OCI-LY3 (cell line): Measurements from ENCODE around the gene SEC22A.

Source experiments
- H2AFZ ChIP-seq: fragments of 200-600, 300-600 bp; shearing (Covaris generic); 2 replicates; pipeline ENCODE4 v1.6.0; 2014; ENCODE audit warnings: antibody characterized with exemption, low read depth, low read length
- H3K27ac ChIP-seq: fragments of 200-600, 300-600 bp; sonication (generic); 2 replicates; pipeline ENCODE4 v1.5.1; 2014; ENCODE audit warnings: mild to moderate bottlenecking, low read length, moderate library complexity, mixed read lengths
- H3K27me3 ChIP-seq: fragments of 200-600, 300-600 bp; sonication (generic); 2 replicates; pipeline ENCODE4 v1.6.1; 2014; ENCODE audit warnings: low read depth, low read length, mixed read lengths
- H3K36me3 ChIP-seq: fragments of 200-600, 300-600 bp; sonication (generic); replicated peaks from 2 replicates; pipeline ENCODE3; 2014; ENCODE audit warnings: low read depth, low read length, mixed read lengths
- H3K4me1 ChIP-seq: fragments of 300-600, 200-600 bp; sonication (generic); 2 replicates; pipeline ENCODE4 v1.6.1; 2014; ENCODE audit warnings: low read length, mixed read lengths
- H3K4me2 ChIP-seq: fragments of 200-600, 300-600 bp; sonication (generic); 2 replicates; pipeline ENCODE4 v1.6.1; 2014; ENCODE audit warnings: low read length, mixed read lengths
- H3K4me3 ChIP-seq: fragments of 300-600, 200-600 bp; sonication (generic); 2 replicates; pipeline ENCODE4 v1.5.1; 2014; ENCODE audit warnings: antibody characterized with exemption, mild to moderate bottlenecking, low read length, moderate library complexity
- H3K79me2 ChIP-seq: fragments of 300-600, 200-600 bp; shearing (Covaris generic); 2 replicates; pipeline ENCODE4 v1.6.1; 2014; ENCODE audit warnings: mild to moderate bottlenecking, low read length, mixed read lengths
- H3K9ac ChIP-seq: fragments of 300-600, 200-600 bp; shearing (Covaris generic); 2 replicates; pipeline ENCODE4 v1.6.0; 2014; ENCODE audit warnings: mild to moderate bottlenecking, low read length, moderate library complexity
- H3K9me3 ChIP-seq: fragments of 200-600, 300-600 bp; shearing (Covaris generic); 2 replicates; pipeline ENCODE4 v1.6.1; 2014; ENCODE audit warnings: low read length, mixed read lengths; ENCODE audit not compliant: insufficient read depth
- H4K20me1 ChIP-seq: fragments of 200-600, 300-600 bp; sonication (generic); 2 replicates; pipeline ENCODE4 v1.6.1; 2016; ENCODE audit warnings: low read length, mixed read lengths; ENCODE audit not compliant: insufficient read depth
- EZH2phosphoT487 ChIP-seq: fragments of 200-600 bp; shearing (Covaris generic); IDR thresholded peaks from 2 replicates; pipeline ENCODE4 v1.6.1; 2018; ENCODE audit warnings: antibody characterized with exemption, mixed run types, low read depth
- TF ChIP-seq, protein P1 (sequence below): fragments of 200-600, 300-600 bp; sonication (generic); IDR thresholded peaks from 2 replicates; pipeline ENCODE4 v1.5.1; 2014; ENCODE audit warnings: antibody characterized with exemption, low read length, low read depth

The SEC22A gene

DNA sequence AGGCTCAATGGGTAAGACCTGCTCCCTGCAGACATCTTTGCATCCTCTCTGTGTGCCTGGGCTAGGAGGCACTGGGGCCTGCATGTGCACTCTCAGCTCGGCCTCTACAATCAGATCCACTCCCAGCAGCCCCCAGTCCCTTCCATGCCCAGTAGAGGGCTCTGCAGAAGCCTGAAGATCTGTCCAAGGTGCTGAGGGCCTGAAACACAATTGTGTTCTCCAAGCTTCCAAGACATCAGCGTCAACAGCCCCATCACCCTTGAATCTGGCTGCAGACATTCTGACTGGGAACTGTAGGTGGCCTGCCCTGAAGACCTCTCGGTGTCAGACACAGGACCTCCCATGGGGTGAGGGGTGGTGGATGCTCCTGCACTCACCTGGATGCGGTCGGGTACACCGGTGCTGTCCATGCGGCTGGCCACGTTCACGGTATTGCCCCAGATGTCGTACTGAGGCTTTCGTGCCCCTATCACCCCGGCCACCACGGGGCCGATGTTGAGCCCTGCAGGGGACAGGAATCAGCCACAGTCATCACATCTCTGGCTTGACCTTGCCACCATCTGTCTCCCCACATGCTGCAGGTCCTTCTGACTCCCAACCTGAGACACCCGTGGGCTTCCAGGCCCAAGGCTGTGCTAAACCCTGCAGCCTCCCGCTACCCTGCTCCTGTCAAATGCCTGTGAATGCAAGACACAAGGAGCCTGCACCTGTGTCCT, 84.7 kb downstream of the SEC22A start:
- Histone ChIP-seq H3K4me2 (no peak overlapping the region), H3K27me3 (peaks cover 4% of the 10 kb centered on the region), H3K79me2 (no peaks in the 10 kb centered on the region), H3K36me3 (no peaks in the 10 kb centered on the region), H3K9me3 (no peaks in the 10 kb centered on the region), H4K20me1 (peaks cover 5% of the 10 kb centered on the region; the same call in 1 of the 2 replicates), H3K4me3 (no peak overlapping the region), H3K4me1 (no peaks in the 10 kb centered on the region), H3K9ac (no peak overlapping the region), H2AFZ (no peak overlapping the region), H3K27ac (no peak overlapping the region)
- no peak for TF ChIP-seq EZH2phosphoT487
- TF ChIP-seq, protein P1, sequence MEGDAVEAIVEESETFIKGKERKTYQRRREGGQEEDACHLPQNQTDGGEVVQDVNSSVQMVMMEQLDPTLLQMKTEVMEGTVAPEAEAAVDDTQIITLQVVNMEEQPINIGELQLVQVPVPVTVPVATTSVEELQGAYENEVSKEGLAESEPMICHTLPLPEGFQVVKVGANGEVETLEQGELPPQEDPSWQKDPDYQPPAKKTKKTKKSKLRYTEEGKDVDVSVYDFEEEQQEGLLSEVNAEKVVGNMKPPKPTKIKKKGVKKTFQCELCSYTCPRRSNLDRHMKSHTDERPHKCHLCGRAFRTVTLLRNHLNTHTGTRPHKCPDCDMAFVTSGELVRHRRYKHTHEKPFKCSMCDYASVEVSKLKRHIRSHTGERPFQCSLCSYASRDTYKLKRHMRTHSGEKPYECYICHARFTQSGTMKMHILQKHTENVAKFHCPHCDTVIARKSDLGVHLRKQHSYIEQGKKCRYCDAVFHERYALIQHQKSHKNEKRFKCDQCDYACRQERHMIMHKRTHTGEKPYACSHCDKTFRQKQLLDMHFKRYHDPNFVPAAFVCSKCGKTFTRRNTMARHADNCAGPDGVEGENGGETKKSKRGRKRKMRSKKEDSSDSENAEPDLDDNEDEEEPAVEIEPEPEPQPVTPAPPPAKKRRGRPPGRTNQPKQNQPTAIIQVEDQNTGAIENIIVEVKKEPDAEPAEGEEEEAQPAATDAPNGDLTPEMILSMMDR, result peak; percentile 74

DNA sequence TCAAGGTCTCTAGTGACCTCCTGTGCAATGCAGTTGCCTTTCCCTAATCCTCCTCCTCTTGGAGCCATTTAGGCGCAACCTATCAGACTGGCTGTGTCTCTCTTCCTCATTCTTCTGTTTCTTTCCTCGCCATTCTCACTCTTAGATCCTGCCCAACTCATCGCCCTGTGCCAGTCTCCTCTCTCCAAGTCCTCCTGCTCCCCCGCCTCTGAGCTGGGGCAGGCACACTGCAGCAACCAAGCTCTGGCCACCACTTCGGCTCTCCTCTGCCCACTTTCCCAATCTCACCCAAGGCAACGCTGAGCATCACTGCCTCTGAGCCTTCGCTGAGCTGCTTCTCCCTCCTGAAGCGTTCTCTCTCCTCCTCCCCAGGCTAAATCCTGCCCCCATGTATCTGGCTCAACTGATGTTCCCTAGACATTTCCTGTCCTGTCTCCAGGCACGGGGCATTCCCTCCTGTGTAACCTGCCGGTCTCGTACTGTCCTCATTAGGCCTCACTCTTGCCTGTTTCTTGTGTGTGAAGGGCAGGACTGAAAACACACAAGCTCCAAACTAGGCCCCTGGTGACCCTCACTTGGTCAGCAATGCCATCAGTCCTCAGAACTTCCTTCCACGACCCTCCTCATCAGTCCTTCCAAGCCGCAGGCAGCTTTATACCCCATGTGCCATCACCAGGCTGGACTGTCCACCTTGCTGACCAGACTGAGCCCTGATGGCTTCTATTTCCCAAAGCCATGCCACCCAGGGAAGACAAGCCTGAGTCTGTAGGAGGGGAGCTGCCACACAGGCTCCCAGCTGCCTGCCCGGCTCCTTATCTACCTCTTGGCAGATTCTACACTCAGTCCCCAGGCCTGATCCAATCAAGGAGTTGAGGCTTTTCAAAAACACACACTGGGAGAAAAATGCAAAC, 85.6 kb downstream of the SEC22A start:
- Histone ChIP-seq H3K27me3 (peaks cover 12% of the 10 kb centered on the region), H4K20me1 (peaks cover 5% of the 10 kb centered on the region; the same call in 1 of the 2 replicates), H3K4me3 (no peak overlapping the region), H3K4me2 (no peak overlapping the region), H3K4me1 (no peaks in the 10 kb centered on the region), H2AFZ (no peak overlapping the region), H3K9ac (no peak overlapping the region), H3K9me3 (no peaks in the 10 kb centered on the region), H3K79me2 (no peaks in the 10 kb centered on the region), H3K27ac (no peak overlapping the region), H3K36me3 (no peaks in the 10 kb centered on the region)
- no peak for TF ChIP-seq EZH2phosphoT487
- TF ChIP-seq, protein P1, result no peak

DNA sequence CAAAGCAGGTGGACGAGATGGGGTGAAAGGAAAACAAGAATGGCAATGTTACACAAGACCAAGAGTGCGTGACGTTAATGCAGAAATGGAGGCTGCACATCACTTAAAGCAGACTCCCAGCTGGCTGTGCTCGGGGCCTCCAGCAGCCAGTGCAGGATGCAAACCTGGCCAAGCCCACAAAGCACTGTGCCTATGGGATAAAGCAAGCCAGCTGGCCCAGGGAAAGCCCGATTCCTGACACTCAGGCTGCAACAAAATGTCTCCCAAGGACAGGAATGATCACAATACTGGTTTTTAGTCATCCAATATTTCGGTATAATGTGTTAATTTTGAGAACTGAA, 86.2 kb downstream of the SEC22A start:
- no peaks in the 10 kb centered on the region for H3K79me2 ChIP-seq
- H3K4me3 ChIP-seq, result no peak overlapping the region
- no peak for TF ChIP-seq EZH2phosphoT487
- TF ChIP-seq, protein P1, result no peak
- peaks cover 16% of the 10 kb centered on the region for H3K27me3 ChIP-seq
- H3K27ac ChIP-seq, result no peak overlapping the region
- H3K9me3 ChIP-seq, result no peaks in the 10 kb centered on the region
- no peak overlapping the region for H3K4me2 ChIP-seq
- H3K36me3 ChIP-seq, result no peaks in the 10 kb centered on the region
- H3K4me1 ChIP-seq, result no peaks in the 10 kb centered on the region
- no peak overlapping the region for H2AFZ ChIP-seq
- no peak overlapping the region for H3K9ac ChIP-seq
- H4K20me1 ChIP-seq, result peaks cover 5% of the 10 kb centered on the region; the same call in 1 of the 2 replicates
